SK-N-SH (cell line): ENCODE data around the gene TSFM. TPM values are rescaled to one million over a fixed set of nuclear protein-coding genes. Genes with fewer than 3 reads are reported as not detected.

Source experiments
- CTCF ChIA-PET: fragments of 300-600, 350-600 bp; formaldehyde crosslinking; extraction: SDS; loops from one replicate; lab custom pipeline; 2021; lab: Yijun Ruan, JAX
- POLR2A ChIA-PET: fragments of 350-600 bp; sonication (Branson Sonifier 250); formaldehyde crosslinking; extraction: SDS; loops from one replicate; lab custom pipeline; 2020; ENCODE audit warnings: antibody characterized with exemption, inconsistent platforms; lab: Yijun Ruan, JAX
- DNase-seq: peaks from one replicate; pipeline ENCODE4 v3.0.0; 2012
- H2AFZ ChIP-seq: fragments of 200-600 bp; sonication (generic); 2 replicates; pipeline ENCODE4 v1.8.1; 2016; ENCODE audit warnings: antibody characterized with exemption, mild to moderate bottlenecking, low read depth
- H3F3A ChIP-seq: fragments of 200-600 bp; sonication (generic); replicated peaks from 2 replicates; pipeline ENCODE3; 2016; ENCODE audit warnings: antibody characterized with exemption, mild to moderate bottlenecking; ENCODE audit not compliant: insufficient read depth
- H3K27ac ChIP-seq, 2 experiments: fragments of 200-500 bp in 1 of 2; fragments of 200-600 bp in 1 of 2; sonication (Bioruptor generic) in 1 of 2; sonication (generic), shearing (Covaris generic) in 1 of 2; 2 replicates each; pipeline versions ENCODE4 v1.5.1 to v1.6.1; 2014 to 2016; ENCODE audit warnings: low read depth in 2 of 2, inconsistent platforms in 1 of 2, low read length in 1 of 2, mild to moderate bottlenecking in 1 of 2, mixed read lengths in 1 of 2
- H3K27me3 ChIP-seq: fragments of 200-600 bp; sonication (generic), shearing (Covaris generic); 2 replicates; pipeline ENCODE4 v1.6.1; 2016; ENCODE audit warnings: mixed run types; ENCODE audit not compliant: insufficient read depth
- H3K36me3 ChIP-seq, 2 experiments: fragments of 200-500 bp in 1 of 2; fragments of 200-600 bp in 1 of 2; sonication (Bioruptor generic) in 1 of 2; sonication (generic) in 1 of 2; replicated peaks in 1 of 2; 2 replicates each; pipeline versions ENCODE3 to v1.5.1; 2014 to 2016; ENCODE audit warnings: low read length in 1 of 2, mild to moderate bottlenecking in 1 of 2; ENCODE audit not compliant: insufficient read depth in 2 of 2, control insufficient read depth in 1 of 2
- H3K4me1 ChIP-seq, 2 experiments: fragments of 200-500 bp in 1 of 2; fragments of 200-600 bp in 1 of 2; sonication (Bioruptor generic) in 1 of 2; sonication (generic), shearing (Covaris generic) in 1 of 2; 2 replicates each; pipeline versions ENCODE4 v1.5.1 to v1.6.1; 2014 to 2016; ENCODE audit warnings: low read depth in 1 of 2, low read length in 1 of 2, mixed run types in 1 of 2; ENCODE audit not compliant: insufficient read depth in 2 of 2, control insufficient read depth in 1 of 2
- H3K4me2 ChIP-seq: fragments of 200-600 bp; sonication (generic), shearing (Covaris generic); 2 replicates; pipeline ENCODE4 v1.6.1; 2017; ENCODE audit warnings: mixed run types
- H3K4me3 ChIP-seq, 2 experiments: fragments of 200-500 bp in 1 of 2; fragments of 200-600 bp in 1 of 2; sonication (Bioruptor generic) in 1 of 2; sonication (generic), shearing (Covaris generic) in 1 of 2; 2 replicates each; pipeline versions ENCODE4 v1.5.1 to v1.8.1; 2014 to 2016; ENCODE audit warnings: low read depth in 2 of 2, inconsistent platforms in 1 of 2, low read length in 1 of 2, mild to moderate bottlenecking in 1 of 2, mixed read lengths in 1 of 2, moderate library complexity in 1 of 2
- H3K79me2 ChIP-seq: fragments of 200-600 bp; sonication (generic); 2 replicates; pipeline ENCODE4 v1.8.1; 2017; ENCODE audit warnings: mild to moderate bottlenecking; ENCODE audit not compliant: insufficient read depth
- H3K9ac ChIP-seq: fragments of 200-600 bp; sonication (generic); 2 replicates; pipeline ENCODE4 v1.6.1; 2017; ENCODE audit warnings: mixed run types
- H3K9me2 ChIP-seq: fragments of 200-600 bp; sonication (generic); 2 replicates; pipeline ENCODE4 v1.6.1; 2017; ENCODE audit warnings: mixed run types
- H3K9me3 ChIP-seq: fragments of 200-600 bp; sonication (generic); 2 replicates; pipeline ENCODE4 v1.6.1; 2017; ENCODE audit warnings: mixed run types, mild to moderate bottlenecking, moderate library complexity
- H4K20me1 ChIP-seq: fragments of 200-600 bp; sonication (generic); 2 replicates; pipeline ENCODE4 v1.6.1; 2017; ENCODE audit warnings: mild to moderate bottlenecking, mixed run types; ENCODE audit not compliant: insufficient read depth
- EP300 ChIP-seq, 2 experiments: IDR thresholded peaks; 2 replicates each; pipeline versions ENCODE4 v1.4.0 to v1.6.1; 2012; ENCODE audit warnings: borderline replicate concordance in 1 of 2, low read depth in 1 of 2, low read length in 1 of 2
- JUND ChIP-seq: IDR thresholded peaks from 2 replicates; pipeline ENCODE4 v1.4.0; 2012
- NFIC ChIP-seq: IDR thresholded peaks from 2 replicates; pipeline ENCODE4 v1.4.0; 2012; ENCODE audit warnings: borderline replicate concordance
- POLR2AphosphoS5 ChIP-seq: IDR thresholded peaks from 2 replicates; pipeline ENCODE4 v1.6.1; 2012; ENCODE audit warnings: low read depth, low read length
- RCOR1 ChIP-seq: fragments of 150-350 bp; IDR thresholded peaks from 2 replicates; pipeline ENCODE4 v1.6.1; 2017; ENCODE audit warnings: antibody characterized with exemption, low read length
- SIN3A ChIP-seq: IDR thresholded peaks from 2 replicates; pipeline ENCODE4 v1.6.1; 2012; ENCODE audit warnings: low read depth, mild to moderate bottlenecking, low read length, moderate library complexity, borderline replicate concordance
- TCF12 ChIP-seq: IDR thresholded peaks from 2 replicates; pipeline ENCODE4 v1.4.0; 2012
- YY1 ChIP-seq: IDR thresholded peaks from 2 replicates; pipeline ENCODE4 v1.4.0; 2012; ENCODE audit warnings: low read depth, mild to moderate bottlenecking
- WGBS: methylation state at CpG from one replicate; pipeline ENCODE4 v1.1.6; 2017; ENCODE audit warnings: low lambda C conversion rate; 5-methylcytosine and 5-hydroxymethylcytosine counted together
- polyA plus RNA-seq, 3 experiments: library from polyadenylated mRNA; depleted of rRNA; stranded (reverse); fragments of >200 nt; gene quantifications; 2 replicates each; pipeline ENCODE4 v1.2.3, GENCODE V29; 2012
- TF ChIP-seq, protein P1 (sequence below): IDR thresholded peaks from 2 replicates; pipeline ENCODE4; 2012
- TF ChIP-seq, protein P2 (sequence below): fragments of 150-350 bp; IDR thresholded peaks from 2 replicates; pipeline ENCODE4 v1.6.1; 2016; ENCODE audit warnings: mild to moderate bottlenecking, low read depth, low read length
- TF ChIP-seq, protein P3 (sequence below): fragments of 200-600 bp; sonication (generic); IDR thresholded peaks from 2 replicates; pipeline ENCODE4 v1.6.1; 2017; ENCODE audit warnings: antibody characterized with exemption, mild to moderate bottlenecking, moderate library complexity

Gene TSFM
- polyA plus RNA-seq, 1 of the 3 experiments (the other 2 are of a cell fraction) = 28.7 TPM

DNA sequence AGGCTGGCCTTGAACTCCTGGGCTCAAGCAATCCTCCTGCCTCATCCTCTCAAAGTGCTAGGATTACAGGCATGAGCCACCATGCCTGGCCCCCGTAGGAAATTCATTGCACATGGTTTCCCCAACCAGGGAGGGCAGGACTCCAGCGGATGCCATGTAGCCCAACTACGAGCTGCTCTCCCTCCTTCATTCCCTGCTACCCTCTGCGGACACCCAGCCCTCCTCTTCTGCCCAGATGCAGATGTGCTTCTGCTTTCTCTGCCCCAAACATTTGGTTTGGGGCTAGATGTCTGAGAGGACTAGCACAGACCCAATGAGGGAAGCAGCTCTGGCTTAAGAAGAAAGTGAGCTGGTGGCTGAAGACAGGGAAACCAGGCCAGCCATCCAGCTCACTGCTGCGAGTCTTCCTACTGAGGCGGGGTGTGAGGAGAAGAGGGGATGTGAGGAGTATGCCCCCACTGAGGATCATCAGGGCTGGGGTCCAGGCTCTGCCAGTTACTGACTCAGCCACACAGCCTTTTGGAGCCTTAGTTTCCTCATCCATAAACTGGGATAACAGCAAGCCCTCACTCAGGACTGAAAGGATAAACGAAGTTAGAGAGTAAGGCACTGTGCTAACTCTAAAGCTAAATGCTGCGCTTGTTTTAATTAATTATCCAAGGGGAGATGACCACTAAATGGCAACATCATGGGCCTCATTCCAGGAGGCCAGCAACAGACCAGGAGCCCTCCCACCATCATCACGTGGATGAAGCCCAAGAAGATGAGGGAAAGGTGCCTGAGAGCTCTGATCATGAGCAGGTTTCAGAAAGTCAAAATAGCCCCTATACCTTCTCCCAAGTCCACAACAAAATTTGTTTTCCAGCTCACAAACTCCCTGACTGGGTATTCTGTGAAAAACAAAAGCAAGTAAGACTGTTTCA, 53.0 kb downstream of the TSFM start (continued):
- TF ChIP-seq JUND = no peak

DNA sequence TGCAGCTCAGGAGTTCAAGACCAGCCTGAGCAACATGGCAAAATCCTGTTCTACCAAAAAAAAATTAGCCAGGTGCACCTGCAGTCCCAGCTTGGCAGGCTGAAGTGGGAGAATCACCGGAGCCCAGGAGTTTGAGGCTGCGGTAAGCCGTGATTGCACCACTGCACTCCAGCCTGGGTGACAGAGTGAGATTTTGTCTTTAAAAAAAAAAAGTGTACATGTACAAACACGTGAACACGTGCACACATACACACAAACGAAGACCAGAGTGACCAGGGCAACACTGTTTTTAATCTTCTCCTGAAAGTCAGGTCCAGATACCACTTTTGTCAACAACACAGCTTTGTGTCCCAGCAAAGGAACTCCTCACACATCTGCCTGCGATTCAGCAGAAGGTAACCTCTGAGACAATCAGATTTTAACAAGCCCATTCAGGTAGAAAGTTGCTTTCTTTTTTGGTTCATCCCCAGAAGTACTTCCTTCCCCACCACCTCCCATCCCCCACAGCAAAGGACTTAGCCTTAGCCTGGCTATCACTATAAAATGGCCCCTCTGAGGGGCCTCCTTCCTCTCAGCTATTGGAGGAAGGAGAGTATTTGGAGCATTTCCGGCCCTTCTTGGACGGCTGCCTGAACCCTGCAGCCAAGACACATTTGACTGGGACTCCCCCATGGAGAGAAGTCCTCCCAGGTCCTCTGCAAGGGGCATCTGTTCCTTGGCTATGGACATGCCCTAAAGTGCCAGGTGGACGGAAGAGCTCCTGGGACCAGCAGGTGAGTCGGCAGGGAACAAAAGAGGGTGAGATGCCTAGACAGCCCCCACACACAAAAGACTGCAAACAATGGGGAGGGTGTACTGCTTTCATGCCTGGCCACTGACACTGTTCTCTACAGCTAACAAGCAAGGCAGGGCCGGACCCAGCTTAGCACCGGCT, 54.1 kb downstream of the TSFM start:
- Histone ChIP-seq H3K9ac (peak overlapping the region; percentile 14; the same call in 1 of the 2 replicates), H2AFZ (no peak overlapping the region), H3K4me1 (peaks cover 75 to 94% of the 10 kb centered on the region in 2 experiments), H3K79me2 (peaks cover 100% of the 10 kb centered on the region), H3K36me3 (no peaks in the 10 kb centered on the region), H3K27me3 (no peaks in the 10 kb centered on the region), H3K9me3 (no peaks in the 10 kb centered on the region), H3K9me2 (no peaks in the 10 kb centered on the region), H3K4me3 (peak overlapping the region in 1 of 2 experiments; percentile 30; a peak in 1 of 4 replicates), H3K27ac (peak overlapping the region; percentile 67 to 73), H3F3A (peaks cover 32% of the 10 kb centered on the region), H4K20me1 (peaks cover 99% of the 10 kb centered on the region), H3K4me2 (peak overlapping the region; percentile 64)
- WGBS = 61% methylated on average over 13 of the region's 13 CpGs
- ChIA-PET CTCF (interaction anchor here (0.7 to 8.4 kb wide), 9 partner anchors 8 to 99 kb away, joined by 3 to 146 read pairs (median 4); partner anchors contain the start of gene AGAP2), POLR2A (interaction anchor here (0.6 to 1.3 kb wide), 3 partner anchors 11 to 60 kb away, joined by 3 to 4 read pairs (median 3); no protein-coding TSS in a partner anchor)
- TF ChIP-seq SIN3A (0 out of 2 replicates have a peak, but pooled peaks have one; percentile 20), RCOR1 (no peak), EP300 (IDR thresholded peaks at IDR 0.05; ENCODE audit: borderline replicate concordance in 1 of 2, low read depth in 1 of 2, low read length in 1 of 2) (peak in 1 of 2 experiments; percentile 36; a peak in 1 of 4 replicates), NFIC (peak; percentile 90), POLR2AphosphoS5 (0 out of 2 replicates have a peak, but pooled peaks have one; percentile 37), TCF12 (peak; percentile 63)
- no peak for DNase-seq

DNA sequence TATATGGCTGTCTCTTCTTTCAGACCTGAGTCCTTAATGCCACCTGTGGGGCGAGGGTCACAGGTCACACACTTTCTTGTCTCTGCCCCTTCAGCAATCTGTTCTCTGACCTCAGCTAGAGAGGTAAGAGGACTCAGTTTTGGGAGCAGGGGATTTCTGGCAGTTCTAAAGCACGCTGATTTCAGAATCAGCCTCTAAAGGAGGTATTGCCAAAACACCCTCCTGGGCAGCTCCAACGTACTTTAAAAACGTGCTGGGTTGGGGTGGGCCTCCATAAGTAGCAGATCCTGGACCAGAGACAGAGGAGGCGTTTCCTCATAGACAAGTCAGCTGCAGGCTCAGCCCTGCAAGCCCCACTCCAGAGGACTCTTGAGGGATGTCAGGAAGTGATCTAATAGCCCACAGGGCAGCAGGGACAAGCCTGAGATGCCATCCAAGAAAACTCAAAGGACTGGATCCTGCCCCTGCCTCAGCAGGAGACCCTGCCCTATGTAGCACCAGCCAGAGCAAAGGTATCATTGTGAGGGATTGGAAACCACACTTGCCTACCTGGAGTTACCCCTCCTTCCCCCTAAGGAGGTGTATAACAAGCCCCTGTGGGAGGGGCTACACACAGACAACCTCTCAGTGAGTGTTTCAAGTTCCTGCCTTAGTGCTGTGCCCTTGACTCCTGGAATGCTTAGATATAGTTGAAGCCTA, 55.4 kb downstream of the TSFM start:
- Histone ChIP-seq H3K79me2 (peaks cover 100% of the 10 kb centered on the region), H3K4me1 (peaks cover 83 to 95% of the 10 kb centered on the region in 2 experiments), H3K4me2 (peak overlapping the region; percentile 78), H3K36me3 (no peaks in the 10 kb centered on the region), H3K4me3 (peak overlapping the region in 1 of 2 experiments; percentile 35; a peak in 2 of 4 replicates), H3K27me3 (no peaks in the 10 kb centered on the region), H3K9me3 (no peaks in the 10 kb centered on the region), H2AFZ (no peak overlapping the region), H3K27ac (peak overlapping the region; percentile 69 to 73), H4K20me1 (peaks cover 99% of the 10 kb centered on the region), H3F3A (peaks cover 25% of the 10 kb centered on the region), H3K9ac (peak overlapping the region; percentile 14; the same call in 1 of the 2 replicates), H3K9me2 (no peaks in the 10 kb centered on the region)
- POLR2A ChIA-PET = interaction anchor here (0.7 to 1.3 kb wide), 3 partner anchors 9 to 59 kb away, joined by 3 to 4 read pairs (median 3); no protein-coding TSS in a partner anchor
- WGBS = 29% methylated on average over 5 of the region's 5 CpGs
- CTCF ChIA-PET = interaction anchor here (0.8 to 8.4 kb wide), 6 partner anchors 23 to 79 kb away, joined by 3 to 146 read pairs (median 4); no protein-coding TSS in a partner anchor
- DNase-seq = no peak
- TF ChIP-seq NFIC (peak; percentile 54), RCOR1 (no peak), SIN3A (0 out of 2 replicates have a peak, but pooled peaks have one; percentile 52), YY1 (no peak)
- TF ChIP-seq, protein P1, sequence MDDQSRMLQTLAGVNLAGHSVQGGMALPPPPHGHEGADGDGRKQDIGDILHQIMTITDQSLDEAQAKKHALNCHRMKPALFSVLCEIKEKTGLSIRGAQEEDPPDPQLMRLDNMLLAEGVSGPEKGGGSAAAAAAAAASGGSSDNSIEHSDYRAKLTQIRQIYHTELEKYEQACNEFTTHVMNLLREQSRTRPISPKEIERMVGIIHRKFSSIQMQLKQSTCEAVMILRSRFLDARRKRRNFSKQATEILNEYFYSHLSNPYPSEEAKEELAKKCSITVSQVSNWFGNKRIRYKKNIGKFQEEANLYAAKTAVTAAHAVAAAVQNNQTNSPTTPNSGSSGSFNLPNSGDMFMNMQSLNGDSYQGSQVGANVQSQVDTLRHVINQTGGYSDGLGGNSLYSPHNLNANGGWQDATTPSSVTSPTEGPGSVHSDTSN = peak; percentile 56; the same call in 1 of the 2 replicates
- TF ChIP-seq, protein P2, sequence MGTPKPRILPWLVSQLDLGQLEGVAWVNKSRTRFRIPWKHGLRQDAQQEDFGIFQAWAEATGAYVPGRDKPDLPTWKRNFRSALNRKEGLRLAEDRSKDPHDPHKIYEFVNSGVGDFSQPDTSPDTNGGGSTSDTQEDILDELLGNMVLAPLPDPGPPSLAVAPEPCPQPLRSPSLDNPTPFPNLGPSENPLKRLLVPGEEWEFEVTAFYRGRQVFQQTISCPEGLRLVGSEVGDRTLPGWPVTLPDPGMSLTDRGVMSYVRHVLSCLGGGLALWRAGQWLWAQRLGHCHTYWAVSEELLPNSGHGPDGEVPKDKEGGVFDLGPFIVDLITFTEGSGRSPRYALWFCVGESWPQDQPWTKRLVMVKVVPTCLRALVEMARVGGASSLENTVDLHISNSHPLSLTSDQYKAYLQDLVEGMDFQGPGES = no peak
- TF ChIP-seq, protein P3, sequence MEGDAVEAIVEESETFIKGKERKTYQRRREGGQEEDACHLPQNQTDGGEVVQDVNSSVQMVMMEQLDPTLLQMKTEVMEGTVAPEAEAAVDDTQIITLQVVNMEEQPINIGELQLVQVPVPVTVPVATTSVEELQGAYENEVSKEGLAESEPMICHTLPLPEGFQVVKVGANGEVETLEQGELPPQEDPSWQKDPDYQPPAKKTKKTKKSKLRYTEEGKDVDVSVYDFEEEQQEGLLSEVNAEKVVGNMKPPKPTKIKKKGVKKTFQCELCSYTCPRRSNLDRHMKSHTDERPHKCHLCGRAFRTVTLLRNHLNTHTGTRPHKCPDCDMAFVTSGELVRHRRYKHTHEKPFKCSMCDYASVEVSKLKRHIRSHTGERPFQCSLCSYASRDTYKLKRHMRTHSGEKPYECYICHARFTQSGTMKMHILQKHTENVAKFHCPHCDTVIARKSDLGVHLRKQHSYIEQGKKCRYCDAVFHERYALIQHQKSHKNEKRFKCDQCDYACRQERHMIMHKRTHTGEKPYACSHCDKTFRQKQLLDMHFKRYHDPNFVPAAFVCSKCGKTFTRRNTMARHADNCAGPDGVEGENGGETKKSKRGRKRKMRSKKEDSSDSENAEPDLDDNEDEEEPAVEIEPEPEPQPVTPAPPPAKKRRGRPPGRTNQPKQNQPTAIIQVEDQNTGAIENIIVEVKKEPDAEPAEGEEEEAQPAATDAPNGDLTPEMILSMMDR = no peak
